GM18861 (cell line): ENCODE measurements around the gene RASAL2.

ENCODE experiments used
- ATAC-seq: cut with Tn5 transposase; IDR thresholded peaks from one replicate; pipeline ENCODE4 v1.9.1; 2021; ENCODE audit not compliant: unreplicated experiment

RASAL2 gene

GRCh38 chr1:178483251-178483957 lies 389.5 kb downstream of the RASAL2 start:
- no peak for ATAC-seq

- ATAC-seq, result no peak
Measured at GRCh38 chr1:178484698-178485225, 390.9 kb downstream of the RASAL2 start.

- no peak for ATAC-seq
Measured at GRCh38 chr1:178485541-178485981, 391.7 kb downstream of the RASAL2 start.

- ATAC-seq, result no peak
Measured at GRCh38 chr1:178486100-178487069, 392.5 kb downstream of the RASAL2 start.

GRCh38 chr1:178487070-178487615 lies 393.2 kb downstream of the RASAL2 start:
- no peak for ATAC-seq

GRCh38 chr1:178488393-178488792 lies 394.5 kb downstream of the RASAL2 start:
- ATAC-seq, result no peak

GRCh38 chr1:178489399-178489798 lies 395.5 kb downstream of the RASAL2 start:
- no peak for ATAC-seq

- ATAC-seq, result no peak
Measured at GRCh38 chr1:178490136-178490535, 396.2 kb downstream of the RASAL2 start.

GRCh38 chr1:178490967-178491366 lies 397.1 kb downstream of the RASAL2 start:
- ATAC-seq, result no peak

- no peak for ATAC-seq
Measured at GRCh38 chr1:178491721-178492120, 397.8 kb downstream of the RASAL2 start.

- ATAC-seq, result no peak
Measured at GRCh38 chr1:178492341-178492740, 398.4 kb downstream of the RASAL2 start.

GRCh38 chr1:178493301-178493741 lies 399.4 kb downstream of the RASAL2 start:
- no peak for ATAC-seq

GRCh38 chr1:178494569-178494971 lies 400.7 kb downstream of the RASAL2 start:
- no peak for ATAC-seq

- no peak for ATAC-seq
Measured at GRCh38 chr1:178495158-178495557, 401.3 kb downstream of the RASAL2 start.

GRCh38 chr1:178495741-178496409 lies 402.0 kb downstream of the RASAL2 start:
- ATAC-seq, result no peak

- no peak for ATAC-seq
Measured at GRCh38 chr1:178496410-178497135, 402.7 kb downstream of the RASAL2 start, which contains the start of gene CLEC20A. CLEC20A (minus strand) TSS chr1:178496964; CDS start chr1:178496939, 25 bp downstream.

GRCh38 chr1:178497903-178498478 lies 404.1 kb downstream of the RASAL2 start:
- no peak for ATAC-seq

- no peak for ATAC-seq
Measured at GRCh38 chr1:178498896-178499675, 405.2 kb downstream of the RASAL2 start.
